Activated CD4-positive, alpha-beta T cell treated with anti-CD3 and anti-CD28 coated beads, Interleukin-2, amount 10 ng/mL, durations not matched to agents 24 days and 14 days (primary cell): ENCODE measurements around the gene ST3GAL5. TPM values are rescaled to one million over a fixed set of nuclear protein-coding genes. Genes with fewer than 3 reads are reported as not detected.

Source experiments
- DNase-seq: peaks from one replicate; pipeline ENCODE4 v3.0.0; 2022
- H3K27ac Mint-ChIP-seq: one replicate; pipeline ENCODE4 v1.8.0; 2022; ENCODE audit warnings: mild to moderate bottlenecking, mixed read lengths
- H3K27me3 Mint-ChIP-seq: one replicate; pipeline ENCODE4 v1.8.0; 2022; ENCODE audit warnings: mixed read lengths
- H3K36me3 Mint-ChIP-seq: one replicate; pipeline ENCODE4 v1.8.0; 2022; ENCODE audit warnings: low read depth, mild to moderate bottlenecking, mixed read lengths
- H3K4me1 Mint-ChIP-seq: one replicate; pipeline ENCODE4 v1.8.0; 2021; ENCODE audit warnings: mixed read lengths
- H3K4me3 Mint-ChIP-seq: one replicate; pipeline ENCODE4 v1.8.0; 2022; ENCODE audit warnings: mild to moderate bottlenecking, moderate library complexity, mixed read lengths
- H3K9me3 Mint-ChIP-seq: one replicate; pipeline ENCODE4 v1.8.0; 2021; ENCODE audit warnings: mixed read lengths
- intact Hi-C: fragments of 100-400 bp; cut with micrococcal nuclease; formaldehyde crosslinking; loops from one replicate; pipeline ENCODE4 v1.15.1; 2023
- total RNA-seq: library from RNA; stranded (reverse); gene quantifications from 2 replicates; pipeline ENCODE4 v1.2.3, GENCODE V29; 2022

Gene ST3GAL5
- total RNA-seq, 1 donor from 2014 or later = 14.6 TPM

DNA sequence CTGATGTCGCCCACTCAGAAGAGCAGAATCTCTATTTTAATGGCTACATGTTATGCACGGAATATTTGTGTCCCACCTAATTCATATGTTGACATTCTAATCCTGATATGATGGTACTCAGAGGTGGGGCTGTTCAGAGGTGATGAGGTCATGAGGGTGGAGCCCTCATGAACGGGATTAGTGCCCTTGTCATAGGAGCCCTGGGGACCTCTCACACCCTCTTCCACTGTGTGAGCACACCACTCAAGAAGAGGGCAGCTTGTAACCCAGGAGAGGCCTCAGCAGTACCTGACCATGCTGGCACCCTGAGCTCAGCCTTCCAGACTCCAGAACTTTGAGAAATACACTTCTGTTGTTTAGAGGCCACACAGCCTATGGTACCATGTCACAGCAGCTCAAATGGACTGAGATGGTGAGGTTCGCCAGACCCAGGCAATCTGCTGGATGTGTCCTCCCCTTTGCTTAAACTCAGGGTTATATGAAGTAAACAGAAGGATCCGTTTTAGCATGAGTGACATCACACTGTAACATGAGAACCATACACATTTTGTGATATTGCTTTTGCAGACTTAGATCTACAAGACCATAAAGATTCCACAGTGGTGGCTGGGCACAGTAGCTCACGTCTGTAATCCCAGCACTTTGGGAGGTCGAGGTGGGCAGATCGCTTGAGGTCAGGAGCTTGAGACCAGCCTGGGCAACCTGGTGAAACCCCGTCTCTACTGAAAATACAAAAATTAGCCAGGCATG, 86.3 kb downstream of the ST3GAL5 start:
- H3K4me1 Mint-ChIP-seq = peaks cover 6% of the 10 kb centered on the region
- no peak overlapping the region for H3K27ac Mint-ChIP-seq
- intact Hi-C loops = no loop called here
- peaks cover 8% of the 10 kb centered on the region for H3K27me3 Mint-ChIP-seq
- DNase-seq = no peak
- no peaks in the 10 kb centered on the region for H3K9me3 Mint-ChIP-seq
- no peak overlapping the region for H3K4me3 Mint-ChIP-seq
- no peaks in the 10 kb centered on the region for H3K36me3 Mint-ChIP-seq

GRCh38 chr2:85801871-85802270, 86.9 kb downstream of the ST3GAL5 start:
- Mint-ChIP-seq H3K4me3 (no peak overlapping the region), H3K36me3 (no peaks in the 10 kb centered on the region), H3K4me1 (peaks cover 6% of the 10 kb centered on the region), H3K27ac (no peak overlapping the region), H3K27me3 (peaks cover 8% of the 10 kb centered on the region), H3K9me3 (no peaks in the 10 kb centered on the region)
- DNase-seq = no peak
- intact Hi-C loops = no loop called here

GRCh38 chr2:85800586-85800985, 88.2 kb downstream of the ST3GAL5 start:
- H3K27ac Mint-ChIP-seq = no peak overlapping the region
- no peak overlapping the region for H3K4me3 Mint-ChIP-seq
- H3K27me3 Mint-ChIP-seq = peaks cover 8% of the 10 kb centered on the region
- H3K9me3 Mint-ChIP-seq = no peaks in the 10 kb centered on the region
- intact Hi-C loops = no loop called here
- peaks cover 6% of the 10 kb centered on the region for H3K4me1 Mint-ChIP-seq
- DNase-seq = no peak
- H3K36me3 Mint-ChIP-seq = no peaks in the 10 kb centered on the region

DNA sequence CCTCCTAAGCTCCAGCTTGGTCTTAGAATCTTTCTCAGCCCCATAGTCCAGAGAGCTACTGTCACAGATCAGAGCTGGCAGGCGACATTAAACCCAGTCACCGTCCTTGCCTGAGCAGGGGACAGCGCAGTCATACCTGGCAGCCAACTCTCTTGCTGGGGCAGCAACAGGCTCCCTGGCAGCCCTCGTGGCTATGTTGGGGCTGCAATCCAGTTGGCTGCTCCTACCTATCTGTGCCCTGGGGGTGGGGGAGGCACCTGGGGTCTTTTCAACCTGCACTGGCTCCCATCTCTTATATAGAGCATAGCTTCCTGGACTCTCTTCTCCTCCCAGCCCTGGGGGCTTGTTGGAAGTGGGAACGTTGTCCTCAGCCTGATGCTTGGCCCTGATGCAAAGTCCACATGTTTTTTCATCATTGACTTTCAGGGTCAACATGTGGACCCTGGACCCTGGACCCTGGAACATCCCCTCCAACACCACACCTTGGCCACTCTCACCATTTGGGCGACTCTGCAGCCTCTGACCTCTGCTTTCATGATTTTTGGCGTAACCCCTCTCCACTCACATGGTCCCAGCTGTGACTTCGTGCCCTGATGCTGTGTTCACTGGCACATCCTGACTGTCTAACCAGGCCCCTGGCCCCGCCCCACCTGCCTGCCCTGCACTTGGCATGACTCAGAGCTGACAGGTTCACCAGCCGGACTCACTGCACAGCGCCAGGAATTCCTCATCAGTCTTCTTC, 89.4 kb downstream of the ST3GAL5 start:
- H3K36me3 Mint-ChIP-seq = no peaks in the 10 kb centered on the region
- no peak overlapping the region for H3K4me3 Mint-ChIP-seq
- peaks cover 8% of the 10 kb centered on the region for H3K27me3 Mint-ChIP-seq
- intact Hi-C loops = no loop called here
- no peak for DNase-seq
- H3K4me1 Mint-ChIP-seq = peaks cover 3% of the 10 kb centered on the region
- H3K27ac Mint-ChIP-seq = no peak overlapping the region
- H3K9me3 Mint-ChIP-seq = no peaks in the 10 kb centered on the region

DNA sequence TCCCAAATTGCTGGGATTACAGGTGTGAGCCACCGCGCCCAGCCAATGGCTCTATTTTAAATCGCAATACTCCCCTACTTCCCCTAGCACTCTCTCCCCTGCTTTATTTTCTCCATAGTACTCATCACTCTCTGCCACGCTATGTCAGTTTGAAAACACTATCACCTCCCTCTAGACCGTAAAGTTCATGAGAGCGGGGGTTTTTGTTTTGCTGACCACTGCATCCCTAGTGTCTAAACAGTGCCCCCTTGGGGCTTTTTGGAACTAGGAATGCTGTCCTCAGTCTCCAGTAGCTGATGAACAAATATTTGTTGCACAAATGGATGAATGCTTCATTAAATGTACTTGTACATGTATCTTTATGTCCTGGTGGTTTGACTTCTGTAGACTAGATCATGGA, 90.9 kb downstream of the ST3GAL5 start:
- Mint-ChIP-seq H3K9me3 (no peaks in the 10 kb centered on the region), H3K27me3 (peaks cover 13% of the 10 kb centered on the region), H3K36me3 (no peaks in the 10 kb centered on the region), H3K4me3 (no peak overlapping the region), H3K27ac (no peak overlapping the region), H3K4me1 (peaks cover 3% of the 10 kb centered on the region)
- intact Hi-C loops = no loop called here
- DNase-seq = no peak

DNA sequence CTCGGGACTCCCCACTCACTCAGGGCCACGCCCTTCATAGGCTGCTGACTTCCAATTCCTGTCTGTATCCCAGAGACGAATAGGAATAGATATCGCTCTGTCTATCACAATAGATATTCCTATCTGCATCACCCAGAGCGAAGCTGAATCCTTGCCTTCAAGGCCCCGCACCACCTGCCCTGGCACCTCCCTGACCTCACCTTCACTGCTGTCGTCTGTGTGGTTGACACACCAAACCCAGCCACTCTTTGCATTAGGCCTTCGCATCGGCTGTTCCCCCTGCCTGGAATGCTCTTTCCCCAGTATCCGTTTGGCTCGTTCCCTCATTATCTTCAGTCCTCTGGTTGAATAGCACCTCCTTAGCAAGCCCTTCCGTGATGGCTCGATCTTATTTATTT, 91.5 kb downstream of the ST3GAL5 start:
- intact Hi-C loops = no loop called here
- H3K9me3 Mint-ChIP-seq = no peaks in the 10 kb centered on the region
- H3K27me3 Mint-ChIP-seq = peaks cover 17% of the 10 kb centered on the region
- H3K4me3 Mint-ChIP-seq = no peak overlapping the region
- H3K4me1 Mint-ChIP-seq = peaks cover 3% of the 10 kb centered on the region
- no peak overlapping the region for H3K27ac Mint-ChIP-seq
- no peak for DNase-seq
- no peaks in the 10 kb centered on the region for H3K36me3 Mint-ChIP-seq

DNA sequence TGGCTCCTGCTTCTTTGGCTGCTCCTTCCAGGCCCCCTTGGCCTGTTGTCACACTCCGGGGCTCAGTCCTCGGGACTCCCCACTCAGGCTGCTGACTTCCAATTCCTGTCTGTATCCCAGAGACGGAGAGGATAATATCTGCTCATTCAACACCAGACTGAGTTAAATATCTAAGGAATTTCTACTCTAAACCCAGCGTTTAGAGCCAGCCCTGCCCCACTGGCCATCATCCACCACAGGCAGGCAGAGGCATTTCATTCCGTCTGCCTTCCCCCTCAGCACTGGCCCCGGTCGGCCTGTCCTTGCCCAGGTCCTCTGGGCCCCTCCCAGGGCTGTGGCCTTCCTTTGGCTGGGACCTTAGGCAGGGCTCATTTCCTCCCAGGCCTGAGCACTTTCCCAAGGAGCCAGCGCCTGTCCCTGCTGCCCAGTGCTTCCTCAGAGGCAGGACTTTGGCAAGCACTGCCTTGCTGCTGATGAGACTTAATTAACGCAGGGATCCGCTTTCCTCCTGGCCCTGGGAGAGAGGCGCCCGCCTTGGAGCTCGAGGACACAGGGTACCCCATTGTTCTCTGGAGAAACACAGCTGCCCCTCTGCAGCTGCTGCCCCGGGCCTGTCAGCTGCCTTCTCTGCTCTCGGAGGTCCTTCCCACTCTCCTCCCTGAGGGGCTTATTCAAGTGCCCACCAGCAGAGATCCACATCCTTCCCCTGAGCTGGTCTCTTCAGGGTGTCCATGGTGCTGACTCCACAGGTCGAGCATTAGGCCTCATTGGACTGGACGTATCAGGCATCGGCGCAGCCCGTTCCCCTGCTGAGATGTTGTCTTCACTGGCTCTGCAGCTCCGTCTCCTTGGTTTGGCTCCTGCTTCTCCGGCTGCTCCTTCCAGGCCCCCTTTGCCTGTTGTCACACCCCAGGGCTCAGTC, 92.2 kb downstream of the ST3GAL5 start:
- H3K9me3 Mint-ChIP-seq = no peaks in the 10 kb centered on the region
- peaks cover 3% of the 10 kb centered on the region for H3K4me1 Mint-ChIP-seq
- intact Hi-C loops = no loop called here
- no peak overlapping the region for H3K27ac Mint-ChIP-seq
- H3K36me3 Mint-ChIP-seq = no peaks in the 10 kb centered on the region
- H3K4me3 Mint-ChIP-seq = no peak overlapping the region
- peaks cover 17% of the 10 kb centered on the region for H3K27me3 Mint-ChIP-seq
- DNase-seq = no peak

DNA sequence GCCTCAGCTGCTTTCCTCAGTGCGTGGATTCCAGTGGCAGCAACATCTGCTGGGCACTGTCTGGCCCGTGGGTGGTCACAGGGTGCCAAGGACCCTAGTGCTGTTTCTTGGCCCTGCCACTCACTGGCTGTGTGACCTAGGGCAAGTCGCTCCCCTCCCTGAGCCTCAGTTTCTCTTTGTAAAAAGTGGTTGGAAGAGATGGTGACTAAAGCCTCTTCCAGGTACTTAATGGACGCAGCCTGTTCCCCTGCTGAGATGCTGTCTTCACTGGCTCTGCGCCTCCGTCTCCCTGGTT, 92.8 kb downstream of the ST3GAL5 start:
- H3K27ac Mint-ChIP-seq = no peak overlapping the region
- H3K9me3 Mint-ChIP-seq = no peaks in the 10 kb centered on the region
- no peaks in the 10 kb centered on the region for H3K36me3 Mint-ChIP-seq
- intact Hi-C loops = no loop called here
- DNase-seq = no peak
- H3K27me3 Mint-ChIP-seq = peaks cover 18% of the 10 kb centered on the region
- no peak overlapping the region for H3K4me3 Mint-ChIP-seq
- peaks cover 3% of the 10 kb centered on the region for H3K4me1 Mint-ChIP-seq

- no peak for DNase-seq
- Mint-ChIP-seq H3K27ac (no peak overlapping the region), H3K36me3 (no peaks in the 10 kb centered on the region), H3K9me3 (no peaks in the 10 kb centered on the region), H3K4me1 (peaks cover under 1% of the 10 kb centered on the region), H3K4me3 (no peak overlapping the region), H3K27me3 (peaks cover 20% of the 10 kb centered on the region)
- intact Hi-C loops = no loop called here
Observed at GRCh38 chr2:85795331-85796045, 93.3 kb downstream of the ST3GAL5 start.

DNA sequence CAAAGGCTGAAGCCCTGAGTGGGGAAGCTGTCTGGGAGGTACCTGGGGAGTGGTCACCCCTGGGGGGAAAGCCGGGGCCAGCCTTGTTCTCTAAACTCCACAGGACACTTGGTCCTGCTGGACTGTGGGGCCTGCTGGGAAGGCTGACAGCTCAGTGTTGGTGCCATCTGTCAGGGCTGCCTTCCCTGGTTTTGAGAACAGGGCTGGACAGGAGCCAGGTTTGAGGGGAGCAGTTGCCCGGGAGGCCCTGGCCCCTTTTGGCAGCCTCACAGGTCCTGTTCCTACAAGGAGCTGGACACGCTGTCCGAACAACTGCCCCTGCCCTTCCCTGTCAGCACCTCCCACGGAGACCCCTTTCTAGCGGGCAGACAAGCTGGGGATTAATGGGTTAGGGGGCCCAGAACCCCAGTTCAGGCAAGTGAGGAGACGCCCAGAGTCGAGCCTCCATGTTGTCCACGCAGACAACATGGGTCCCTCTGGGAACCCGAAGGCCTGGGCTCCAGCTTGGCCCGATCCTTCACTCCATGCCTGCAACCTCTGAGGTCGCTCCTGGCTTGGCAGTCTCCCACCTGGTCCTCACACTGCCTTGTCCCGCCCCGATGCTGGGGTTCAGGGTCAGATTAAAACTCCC, 94.2 kb downstream of the ST3GAL5 start:
- intact Hi-C loops = no loop called here
- Mint-ChIP-seq H3K36me3 (no peaks in the 10 kb centered on the region), H3K9me3 (no peaks in the 10 kb centered on the region), H3K4me3 (no peak overlapping the region), H3K27ac (no peak overlapping the region), H3K27me3 (peaks cover 20% of the 10 kb centered on the region), H3K4me1 (no peaks in the 10 kb centered on the region)
- no peak for DNase-seq

DNA sequence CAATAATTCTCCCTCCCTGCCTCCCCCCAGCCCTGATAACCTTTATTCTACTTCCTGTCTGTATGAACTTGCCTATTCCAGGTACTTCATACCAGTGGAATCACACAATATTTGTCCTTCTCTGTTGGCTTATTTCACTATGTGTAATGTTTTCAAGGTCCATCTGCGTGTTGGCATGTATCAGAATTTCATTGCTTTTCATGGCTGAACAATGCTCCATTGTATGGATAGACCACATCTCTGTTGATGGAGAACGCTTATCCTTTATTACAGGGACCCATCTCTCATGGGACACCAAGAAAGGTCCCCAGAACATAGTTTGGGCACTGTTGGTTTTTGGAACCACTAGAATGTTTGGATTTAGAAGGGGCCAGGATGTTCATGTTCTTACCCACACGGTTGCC, 94.8 kb downstream of the ST3GAL5 start:
- Mint-ChIP-seq H3K4me3 (no peak overlapping the region), H3K36me3 (no peaks in the 10 kb centered on the region), H3K4me1 (no peaks in the 10 kb centered on the region), H3K27me3 (peaks cover 20% of the 10 kb centered on the region), H3K27ac (no peak overlapping the region), H3K9me3 (no peaks in the 10 kb centered on the region)
- no peak for DNase-seq
- intact Hi-C loops = no loop called here

DNA sequence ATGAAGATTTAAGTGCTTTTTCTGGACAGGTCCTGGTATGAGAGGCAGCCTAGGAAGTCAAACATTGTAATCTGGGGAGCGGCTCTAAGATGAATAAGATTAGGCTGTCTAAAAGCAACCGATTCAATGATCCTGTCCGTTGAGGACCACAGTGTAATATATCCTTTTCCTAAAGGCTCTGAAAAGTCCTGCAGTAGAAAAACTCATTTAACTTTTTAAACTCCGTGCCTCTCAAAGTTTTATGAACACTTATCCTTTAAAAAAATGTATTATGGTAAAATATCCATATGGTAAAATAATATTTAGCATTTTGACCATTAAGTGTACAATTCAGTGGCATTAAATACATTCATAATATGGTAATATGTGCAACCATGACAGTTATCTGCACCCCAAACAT, 95.2 kb downstream of the ST3GAL5 start:
- no peaks in the 10 kb centered on the region for H3K9me3 Mint-ChIP-seq
- H3K4me1 Mint-ChIP-seq = no peaks in the 10 kb centered on the region
- peaks cover 20% of the 10 kb centered on the region for H3K27me3 Mint-ChIP-seq
- DNase-seq = no peak
- H3K27ac Mint-ChIP-seq = no peak overlapping the region
- intact Hi-C loops = no loop called here
- no peak overlapping the region for H3K4me3 Mint-ChIP-seq
- no peaks in the 10 kb centered on the region for H3K36me3 Mint-ChIP-seq

- Mint-ChIP-seq H3K4me1 (no peaks in the 10 kb centered on the region), H3K9me3 (no peaks in the 10 kb centered on the region), H3K27ac (no peak overlapping the region), H3K27me3 (peaks cover 16% of the 10 kb centered on the region), H3K4me3 (no peak overlapping the region), H3K36me3 (no peaks in the 10 kb centered on the region)
- intact Hi-C loops = no loop called here
- DNase-seq = no peak
Observed at GRCh38 chr2:85792783-85793441, 95.9 kb downstream of the ST3GAL5 start.
